ENCODE data around the gene PTGER1. TPM values are rescaled to one million over a fixed set of nuclear protein-coding genes. Genes with fewer than 3 reads are reported as not detected.
"Not testable (repeated sequence)": the region's sequence is repeated elsewhere in the genome, so short reads cannot be mapped to it uniquely, and the experiment has no call there.

PTGER1 gene
- total RNA-seq, 3 donors from 2014 or later: 0.41 to 1.2 (median 0.63) TPM

GRCh38 chr19:14459703-14460102, 15.5 kb downstream of the PTGER1 start:
- intact Hi-C loops (cut with DNase I, micrococcal nuclease): no loop called here

GRCh38 chr19:14452303-14452702, 22.9 kb downstream of the PTGER1 start:
- intact Hi-C loops (cut with DNase I, micrococcal nuclease); ATAC-seq; DNase-seq; H3K4me3 ChIP-seq; H3K9me3 ChIP-seq; H3K36me3 ChIP-seq (ENCODE audit: low read depth); H3K4me1 ChIP-seq (ENCODE audit: low read depth): not testable (repeated sequence)

More at GRCh38 chr19:14459703-14460102, 15.5 kb downstream of the PTGER1 start:
- Histone ChIP-seq H3K36me3 (ENCODE audit: low read depth) (no peaks in the 10 kb centered on the region), H3K9me3 (no peaks in the 10 kb centered on the region), H3K4me3 (no peak overlapping the region), H3K4me1 (ENCODE audit: low read depth) (no peaks in the 10 kb centered on the region)
- DNase-seq (no peak), ATAC-seq (peak; percentile 55)
- no peak for TF ChIP-seq CTCF (IDR thresholded peaks at IDR 0.05)

- no peaks in the 10 kb centered on the region for H3K9me3 ChIP-seq
- no peaks in the 10 kb centered on the region for H3K36me3 ChIP-seq (ENCODE audit: low read depth)
- H3K4me3 ChIP-seq: no peak overlapping the region
- no peak for TF ChIP-seq CTCF (IDR thresholded peaks at IDR 0.05)
- no peak for ATAC-seq
- no peak for DNase-seq
- no peaks in the 10 kb centered on the region for H3K4me1 ChIP-seq (ENCODE audit: low read depth)
- intact Hi-C loops (cut with DNase I, micrococcal nuclease): no loop called here
Observed at GRCh38 chr19:14450876-14451275, 24.3 kb downstream of the PTGER1 start.

- H3K4me3 ChIP-seq: no peak overlapping the region
- DNase-seq (peak; percentile 30 to 68 (median 39)), ATAC-seq (peak; percentile 72)
- no peaks in the 10 kb centered on the region for H3K9me3 ChIP-seq
- TF ChIP-seq CTCF (IDR thresholded peaks at IDR 0.05): no peak
- intact Hi-C loops (cut with DNase I, micrococcal nuclease): no loop called here
- no peaks in the 10 kb centered on the region for H3K4me1 ChIP-seq (ENCODE audit: low read depth)
- H3K36me3 ChIP-seq (ENCODE audit: low read depth): no peaks in the 10 kb centered on the region
Observed at GRCh38 chr19:14450168-14450874, 24.8 kb downstream of the PTGER1 start.

GRCh38 chr19:14449321-14449720, 25.8 kb downstream of the PTGER1 start:
- ATAC-seq (no peak), DNase-seq (no peak)
- no peaks in the 10 kb centered on the region for H3K4me1 ChIP-seq (ENCODE audit: low read depth)
- no peak overlapping the region for H3K4me3 ChIP-seq
- peaks cover 3% of the 10 kb centered on the region for H3K36me3 ChIP-seq (ENCODE audit: low read depth)
- no peak for TF ChIP-seq CTCF (IDR thresholded peaks at IDR 0.05)
- intact Hi-C loops (cut with DNase I, micrococcal nuclease): no loop called here
- no peaks in the 10 kb centered on the region for H3K9me3 ChIP-seq

GRCh38 chr19:14446336-14447036, 28.7 kb downstream of the PTGER1 start:
- Histone ChIP-seq H3K4me3 (no peak overlapping the region), H3K9me3 (no peaks in the 10 kb centered on the region), H3K36me3 (ENCODE audit: low read depth) (peaks cover 3% of the 10 kb centered on the region), H3K4me1 (ENCODE audit: low read depth) (no peaks in the 10 kb centered on the region)
- intact Hi-C loops (cut with DNase I, micrococcal nuclease): no loop called here
- no peak for TF ChIP-seq CTCF (IDR thresholded peaks at IDR 0.05)
- no peak for DNase-seq
- ATAC-seq: peak; percentile 36
